DOHH2 (cell line): Measurements from ENCODE around the gene ANLN.

ENCODE experiments used
- H3F3A ChIP-seq: fragments of 200-600 bp; sonication (generic), shearing (Covaris generic); 2 replicates; pipeline ENCODE4 v1.6.0; 2016; ENCODE audit warnings: antibody characterized with exemption, mild to moderate bottlenecking; ENCODE audit not compliant: control insufficient read depth, insufficient read depth
- H3K27ac ChIP-seq: fragments of 200-600 bp; sonication (generic); 2 replicates; pipeline ENCODE4 v1.5.1; 2014; ENCODE audit warnings: low read depth, mild to moderate bottlenecking, low read length, moderate library complexity
- H3K27me3 ChIP-seq: fragments of 200-600 bp; sonication (generic); 2 replicates; pipeline ENCODE4 v1.6.1; 2014; ENCODE audit warnings: mild to moderate bottlenecking, low read length, mixed read lengths; ENCODE audit not compliant: control insufficient read depth
- H3K36me3 ChIP-seq: fragments of 200-600 bp; sonication (generic); 2 replicates; pipeline ENCODE4 v1.6.1; 2014; ENCODE audit warnings: mild to moderate bottlenecking, low read length, moderate library complexity, mixed read lengths; ENCODE audit not compliant: control insufficient read depth
- H3K4me1 ChIP-seq: fragments of 200-600 bp; sonication (generic); 2 replicates; pipeline ENCODE4 v1.6.1; 2014; ENCODE audit warnings: mild to moderate bottlenecking, low read length, mixed read lengths; ENCODE audit not compliant: control insufficient read depth
- H3K4me2 ChIP-seq: fragments of 200-600 bp; sonication (generic); 2 replicates; pipeline ENCODE4 v1.6.0; 2014; ENCODE audit warnings: mild to moderate bottlenecking, low read length, moderate library complexity
- H3K4me3 ChIP-seq: fragments of 200-600 bp; sonication (generic); 2 replicates; pipeline ENCODE4 v1.5.1; 2014; ENCODE audit warnings: mild to moderate bottlenecking, low read length, mixed read lengths
- H3K79me2 ChIP-seq: fragments of 200-600 bp; sonication (generic); 2 replicates; pipeline ENCODE4 v1.6.1; 2014; ENCODE audit warnings: mild to moderate bottlenecking, low read length, mixed read lengths; ENCODE audit not compliant: control insufficient read depth
- H3K9me2 ChIP-seq: fragments of 200-600 bp; sonication (generic); replicated peaks from 2 replicates; pipeline ENCODE4 v1.6.1; 2014; ENCODE audit warnings: mild to moderate bottlenecking, low read length, mixed read lengths; ENCODE audit not compliant: control insufficient read depth
- H3K9me3 ChIP-seq: fragments of 200-600 bp; sonication (generic); 2 replicates; pipeline ENCODE4 v1.6.1; 2014; ENCODE audit warnings: antibody characterized with exemption, low read length, mixed read lengths; ENCODE audit not compliant: control insufficient read depth, insufficient read depth
- H4K20me1 ChIP-seq: fragments of 200-600 bp; sonication (generic); 2 replicates; pipeline ENCODE4 v1.6.0; 2014; ENCODE audit warnings: low read depth, mild to moderate bottlenecking, antibody characterized with exemption, low read length, moderate library complexity; ENCODE audit not compliant: control insufficient read depth, insufficient read depth
- EZH2phosphoT487 ChIP-seq: fragments of 200-600 bp; sonication (generic); IDR thresholded peaks from 2 replicates; pipeline ENCODE4 v1.6.1; 2017; ENCODE audit warnings: borderline replicate concordance, mild to moderate bottlenecking, antibody characterized with exemption, low read length, moderate library complexity, mixed read lengths
- TF ChIP-seq, protein P1 (sequence below): fragments of 200-600 bp; sonication (generic); IDR thresholded peaks from one replicate; pipeline ENCODE4 v1.5.1; 2014; ENCODE audit warnings: antibody characterized with exemption, mild to moderate bottlenecking, low read depth, low read length; ENCODE audit not compliant: poor library complexity, severe bottlenecking

ANLN gene

DNA sequence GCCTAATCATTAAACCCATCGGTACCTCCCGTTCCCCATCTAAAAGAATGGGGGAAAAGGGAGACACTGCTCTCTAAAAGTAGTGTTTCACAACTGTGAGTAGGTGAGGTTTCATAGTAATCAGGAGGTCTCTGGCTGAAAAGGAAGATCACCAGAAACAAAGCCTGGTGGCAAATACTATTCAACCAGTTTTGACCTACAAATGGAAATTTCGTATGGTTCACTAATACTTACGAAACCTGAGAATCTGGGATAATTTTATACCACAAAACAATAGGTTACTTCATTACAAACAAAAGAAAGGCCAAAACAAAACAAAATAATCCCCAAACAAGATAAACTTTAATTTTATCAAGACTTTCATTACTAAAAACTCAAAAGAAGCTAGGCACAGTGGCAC lies 28.4 kb upstream of the ANLN start:
- TF ChIP-seq, protein P1, sequence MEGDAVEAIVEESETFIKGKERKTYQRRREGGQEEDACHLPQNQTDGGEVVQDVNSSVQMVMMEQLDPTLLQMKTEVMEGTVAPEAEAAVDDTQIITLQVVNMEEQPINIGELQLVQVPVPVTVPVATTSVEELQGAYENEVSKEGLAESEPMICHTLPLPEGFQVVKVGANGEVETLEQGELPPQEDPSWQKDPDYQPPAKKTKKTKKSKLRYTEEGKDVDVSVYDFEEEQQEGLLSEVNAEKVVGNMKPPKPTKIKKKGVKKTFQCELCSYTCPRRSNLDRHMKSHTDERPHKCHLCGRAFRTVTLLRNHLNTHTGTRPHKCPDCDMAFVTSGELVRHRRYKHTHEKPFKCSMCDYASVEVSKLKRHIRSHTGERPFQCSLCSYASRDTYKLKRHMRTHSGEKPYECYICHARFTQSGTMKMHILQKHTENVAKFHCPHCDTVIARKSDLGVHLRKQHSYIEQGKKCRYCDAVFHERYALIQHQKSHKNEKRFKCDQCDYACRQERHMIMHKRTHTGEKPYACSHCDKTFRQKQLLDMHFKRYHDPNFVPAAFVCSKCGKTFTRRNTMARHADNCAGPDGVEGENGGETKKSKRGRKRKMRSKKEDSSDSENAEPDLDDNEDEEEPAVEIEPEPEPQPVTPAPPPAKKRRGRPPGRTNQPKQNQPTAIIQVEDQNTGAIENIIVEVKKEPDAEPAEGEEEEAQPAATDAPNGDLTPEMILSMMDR, result no peak
- no peaks in the 10 kb centered on the region for H3K9me3 ChIP-seq
- no peak overlapping the region for H3K27ac ChIP-seq
- H4K20me1 ChIP-seq, result no peaks in the 10 kb centered on the region
- no peaks in the 10 kb centered on the region for H3K79me2 ChIP-seq
- no peaks in the 10 kb centered on the region for H3F3A ChIP-seq
- H3K36me3 ChIP-seq, result no peaks in the 10 kb centered on the region
- H3K4me3 ChIP-seq, result no peak overlapping the region
- no peak overlapping the region for H3K4me2 ChIP-seq
- peaks cover 5% of the 10 kb centered on the region; the same call in 1 of the 2 replicates for H3K27me3 ChIP-seq
- H3K9me2 ChIP-seq, result no peaks in the 10 kb centered on the region
- H3K4me1 ChIP-seq, result peaks cover 2% of the 10 kb centered on the region

- Histone ChIP-seq H3K4me3 (no peak overlapping the region), H3K27me3 (peaks cover 12% of the 10 kb centered on the region)
Measured at GRCh38 chr7:36363515-36363914, 26.1 kb upstream of the ANLN start.

GRCh38 chr7:36366005-36366717 lies 23.5 kb upstream of the ANLN start:
- Histone ChIP-seq H3K36me3 (no peaks in the 10 kb centered on the region), H3K4me3 (peak overlapping the region; percentile 83), H3K4me1 (peaks cover 12% of the 10 kb centered on the region), H3K9me2 (no peaks in the 10 kb centered on the region), H3F3A (0 out of 2 replicates have a peak, but pooled peaks cover 4% of the 10 kb centered on the region), H3K4me2 (peak overlapping the region; percentile 80), H3K27me3 (peaks cover 24% of the 10 kb centered on the region), H4K20me1 (no peaks in the 10 kb centered on the region), H3K27ac (no peak overlapping the region), H3K9me3 (no peaks in the 10 kb centered on the region), H3K79me2 (no peaks in the 10 kb centered on the region)
- TF ChIP-seq, protein P1, result no peak
- TF ChIP-seq EZH2phosphoT487, result 0 out of 2 replicates have a peak, but pooled peaks have one; percentile 22

More at GRCh38 chr7:36363515-36363914, 26.1 kb upstream of the ANLN start:
- H4K20me1 ChIP-seq, result no peaks in the 10 kb centered on the region
- no peak for TF ChIP-seq EZH2phosphoT487
- TF ChIP-seq, protein P1, result no peak
- no peaks in the 10 kb centered on the region for H3K9me3 ChIP-seq
- H3K27ac ChIP-seq, result no peak overlapping the region
- peaks cover 12% of the 10 kb centered on the region for H3K4me1 ChIP-seq
- no peaks in the 10 kb centered on the region for H3F3A ChIP-seq
- no peaks in the 10 kb centered on the region for H3K9me2 ChIP-seq
- no peaks in the 10 kb centered on the region for H3K36me3 ChIP-seq
- no peaks in the 10 kb centered on the region for H3K79me2 ChIP-seq
- H3K4me2 ChIP-seq, result no peak overlapping the region
